Ovary (tissue), 9 donors: ENCODE results near the gene ING4. TPM values are rescaled to one million over a fixed set of nuclear protein-coding genes. Genes with fewer than 3 reads are reported as not detected.

Source experiments
- DNase-seq, 5 donors: peaks; one replicate each; pipeline ENCODE4 v3.0.0-alpha.2; 2019 to 2020
- H3K27ac ChIP-seq, 2 donors: fragments of 200-600 bp; one replicate each; pipeline versions ENCODE4 v1.5.1 to v1.8.0; 2019 to 2022
- H3K27me3 ChIP-seq: fragments of 200-600 bp; one replicate; pipeline ENCODE4 v1.8.0; 2022
- H3K36me3 ChIP-seq: fragments of 200-600 bp; sonication (generic); one replicate; pipeline ENCODE4 v1.5.1; 2019
- H3K4me1 ChIP-seq: one replicate; pipeline ENCODE4 v1.8.1; 2013; ENCODE audit warnings: mild to moderate bottlenecking, moderate library complexity; ENCODE audit not compliant: insufficient read depth
- H3K4me3 ChIP-seq: fragments of 200-600 bp; sonication (generic); one replicate; pipeline ENCODE4 v1.5.1; 2017
- H3K9me3 ChIP-seq, 2 donors: fragments of 200-600 bp in 1 of 2; sonication (generic) in 1 of 2; one replicate each; pipeline versions ENCODE4 v1.5.1 to v1.8.1; 2013 to 2019; ENCODE audit warnings: mild to moderate bottlenecking in 1 of 2, moderate library complexity in 1 of 2
- CTCF ChIP-seq, 3 donors: fragments of 450-650 bp in 2 of 3; fragments of 200-600 bp in 1 of 3; IDR thresholded peaks; one replicate each; pipeline versions ENCODE4 v1.5.1 to v1.8.0; 2016 to 2022; ENCODE audit warnings: antibody characterized with exemption in 3 of 3, mild to moderate bottlenecking in 1 of 3
- EP300 ChIP-seq: sonication (generic); formaldehyde crosslinking; IDR thresholded peaks from one replicate; pipeline ENCODE4 v1.6.1; 2017; ENCODE audit warnings: antibody characterized with exemption
- POLR2A ChIP-seq: fragments of 450-650 bp; IDR thresholded peaks from one replicate; pipeline ENCODE4 v1.6.1; 2017; ENCODE audit warnings: antibody characterized with exemption, mild to moderate bottlenecking, moderate library complexity
- WGBS, 3 donors: extraction: QIAGEN DNeasy Blood & Tissue Kit in 1 of 3; methylation state at CpG; one replicate each; pipeline versions ENCODE4 v1.1.5 to v1.1.7; 2013 to 2017; 5-methylcytosine and 5-hydroxymethylcytosine counted together
- intact Hi-C, 4 donors: fragments of 100-400 bp; cut with DNase I; formaldehyde crosslinking; loops; one replicate each; pipeline versions ENCODE4 v1.11.0 to v1.15.1; 2022 to 2023
- polyA plus RNA-seq, 2 donors: library from polyadenylated mRNA; stranded (reverse); fragments of 200-250 nt in 1 of 2; fragments of 350-450 nt in 1 of 2; fragmentation: Illumina TruSeq in 1 of 2; extraction: RNeasy Lipid Tissue Mini Kit (QIAGEN cat#74804) in 1 of 2; gene quantifications; one replicate each; pipeline ENCODE4 v1.2.3, GENCODE V29; 2013 to 2014
- total RNA-seq, 7 donors: library from RNA; depleted of rRNA in 2 of 7; stranded (reverse); fragments of >200 nt in 2 of 7; fragmentation: NEBNext Ultra II Directional in 3 of 7; extraction: Animal tissue kit (Norgen Biotek cat#: 25700) in 3 of 7; gene quantifications; one replicate each; pipeline versions ENCODE4 v1.1.0 to v1.2.4, GENCODE V29; 2016 to 2023
- donor health status: DM: no; HTN: no; CAD: no; lungs with moderate emphysema.
- donor health status: DM: no; HTN: no; CAD: no.
- donor health status: Bipolar disorder and iron deficiency.
- donor health status: DM: yes; HTN: yes; CAD: no.
- donor health status: DM: no; HTN: no; CAD: no.
- donor health status: DM: yes; HTN: yes; CAD: no.

Gene ING4
- total and polyA plus RNA-seq, 9 donors: 26.1 to 90.0 (median 36.8) TPM

- peak; percentile 61 to 84 (median 71) for DNase-seq
- TF ChIP-seq CTCF (IDR thresholded peaks at IDR 0.05) (peak in 1 of 3 donors; percentile 11), POLR2A (no peak)
- peak overlapping the region; percentile 75 to 89 for H3K27ac ChIP-seq
- H3K4me3 ChIP-seq: no peak overlapping the region
- intact Hi-C loops: no loop called here
- 4 to 7% (median 5%) methylated on average over 8 of the region's 8 CpGs for whole genome bisulfite sequencing, 3 donors
- no peaks in the 10 kb centered on the region for H3K9me3 ChIP-seq
- H3K4me1 ChIP-seq: peaks cover 25% of the 10 kb centered on the region
- no peaks in the 10 kb centered on the region for H3K27me3 ChIP-seq
- H3K36me3 ChIP-seq: no peaks in the 10 kb centered on the region
These were observed 54.9 kb downstream of the ING4 start for GRCh38 chr12:6607751-6608591.

- no peaks in the 10 kb centered on the region for H3K27me3 ChIP-seq
- H3K4me3 ChIP-seq: peak overlapping the region; percentile 98
- TF ChIP-seq EP300: no peak
- TF ChIP-seq CTCF (IDR thresholded peaks at IDR 0.05): no peak
- no peak for TF ChIP-seq POLR2A
- intact Hi-C loops: no loop called here
- 0 to 4% (median 1%) methylated on average over 20 to 70 of the region's 70 CpGs for WGBS, 3 donors
- H3K9me3 ChIP-seq: no peaks in the 10 kb centered on the region
- H3K4me1 ChIP-seq: peaks cover 23% of the 10 kb centered on the region
- H3K27ac ChIP-seq: peak overlapping the region; percentile 93 to 97
- DNase-seq: peak; percentile 80 to 87 (median 84)
- H3K36me3 ChIP-seq: no peaks in the 10 kb centered on the region
These were observed 56.4 kb downstream of the ING4 start for GRCh38 chr12:6606331-6607131.

GRCh38 chr12:6605421-6606330 lies 57.2 kb downstream of the ING4 start:
- TF ChIP-seq POLR2A (no peak), CTCF (IDR thresholded peaks at IDR 0.05) (no peak), EP300 (no peak)
- peak overlapping the region; percentile 93 to 97 for H3K27ac ChIP-seq
- H3K4me1 ChIP-seq: peaks cover 23% of the 10 kb centered on the region
- intact Hi-C loops: no loop called here
- H3K27me3 ChIP-seq: no peaks in the 10 kb centered on the region
- peak overlapping the region; percentile 98 for H3K4me3 ChIP-seq
- WGBS, 3 donors: 5 to 6% (median 5%) methylated on average over 18 of the region's 18 CpGs
- H3K36me3 ChIP-seq: no peaks in the 10 kb centered on the region
- DNase-seq: peak in 1 of 5 donors; percentile 37
- H3K9me3 ChIP-seq: no peaks in the 10 kb centered on the region
